ENCODE data around the gene C5. TPM values are rescaled to one million over a fixed set of nuclear protein-coding genes. Genes with fewer than 3 reads are reported as not detected.

Gene C5
- total RNA-seq, 4 donors from 2014 or later = 0.20 to 3.4 (median 1.9) TPM

DNA sequence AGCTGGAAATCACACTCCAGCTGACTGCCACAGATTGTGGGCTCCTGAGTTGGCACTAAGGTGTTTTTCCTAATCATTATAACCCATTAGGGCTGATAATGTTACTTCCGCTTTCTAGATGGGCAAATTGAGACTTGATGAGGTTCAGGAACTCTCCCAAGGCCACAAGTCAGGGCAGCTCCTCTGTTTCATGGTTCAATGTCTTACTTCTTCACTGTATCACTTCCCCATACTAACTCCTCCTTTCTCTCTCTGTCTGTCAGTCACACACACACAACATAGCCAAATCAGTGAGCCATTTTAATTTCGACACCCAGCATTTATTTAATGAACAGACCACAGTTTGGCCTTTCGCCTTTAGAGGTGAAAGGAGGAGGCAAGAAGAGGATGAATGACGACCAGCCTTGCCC, 105.6 kb downstream of the C5 start:
- Histone ChIP-seq H3K9me3 (no peaks in the 10 kb centered on the region), H3K27me3 (no peaks in the 10 kb centered on the region), H3K27ac (no peak overlapping the region), H3K4me3 (no peak overlapping the region), H3K36me3 (no peaks in the 10 kb centered on the region), H3K4me1 (peaks cover 0 to 14% (median 5%) of the 10 kb centered on the region in 4 donors)
- in situ Hi-C loops (cut with MboI; ENCODE audit: low pct_ligation_motif_present in 1 of 4, low pct_unique_long_range_greater_than_20kb in 1 of 4, low sequenced_read_pairs in 3 of 4) (loop anchor here (10.0 to 25.0 kb wide), 2 partner anchors 180 to 182 kb away; no protein-coding TSS in a partner anchor), intact Hi-C loops (cut with DNase I; ENCODE audit: low total_unique reads) (no loop called here)
- 83 to 100% methylated on average over 3 to 4 of the region's 4 CpGs for WGBS, 2 donors (ENCODE audit: low coverage in 1 of 2)
- no peak for DNase-seq
- TF ChIP-seq EP300 (IDR thresholded peaks at IDR 0.05; ENCODE audit: low read depth) = no peak
- no peak for TF ChIP-seq POLR2AphosphoS5 (IDR thresholded peaks at IDR 0.05)
- no peak for TF ChIP-seq POLR2A (IDR thresholded peaks at IDR 0.05)
- TF ChIP-seq CTCF (IDR thresholded peaks at IDR 0.05) = no peak

DNA sequence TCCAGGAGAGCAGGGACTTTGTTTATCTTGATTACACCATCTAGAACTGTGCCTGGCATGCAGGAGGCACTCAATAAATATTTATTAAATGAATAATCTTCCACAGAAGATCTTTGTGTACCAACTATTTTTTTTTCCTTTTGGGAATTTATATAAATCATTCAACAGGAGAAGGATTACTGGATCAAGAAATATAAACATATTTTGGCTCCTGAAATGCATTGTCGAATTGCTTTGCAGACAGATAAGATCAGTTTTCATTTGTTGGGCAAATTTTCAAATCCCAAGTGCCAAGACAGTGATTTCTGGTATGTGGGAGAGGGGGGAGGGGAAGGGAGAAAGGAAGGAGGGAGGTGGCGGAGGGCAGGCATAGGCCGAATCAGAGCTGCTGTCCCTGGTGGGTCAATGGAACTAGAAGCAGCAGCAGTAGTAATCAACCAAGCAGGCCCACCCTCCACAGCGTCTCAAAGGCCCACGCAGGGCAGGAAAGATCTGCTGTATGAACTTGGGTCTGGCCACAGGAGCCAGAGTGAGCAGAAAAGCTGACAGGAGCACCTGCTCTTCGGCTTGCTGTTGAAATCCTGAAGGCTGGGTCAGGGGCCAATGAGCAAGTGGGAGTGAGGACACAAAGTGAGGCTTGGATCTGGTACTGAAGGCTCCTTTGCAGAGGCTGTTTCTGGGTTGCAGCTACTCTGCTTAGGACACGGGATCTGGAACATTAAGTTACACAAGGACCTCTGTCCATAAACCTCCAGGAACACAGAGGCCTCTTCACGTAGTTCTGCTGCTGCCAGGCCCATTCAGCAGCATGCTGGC, 107.7 kb downstream of the C5 start:
- H3K4me1 ChIP-seq = peaks cover 0 to 14% (median 5%) of the 10 kb centered on the region in 4 donors
- H3K9me3 ChIP-seq = no peaks in the 10 kb centered on the region
- intact Hi-C loops (cut with DNase I; ENCODE audit: low total_unique reads) (no loop called here), in situ Hi-C loops (cut with MboI; ENCODE audit: low pct_ligation_motif_present in 1 of 4, low pct_unique_long_range_greater_than_20kb in 1 of 4, low sequenced_read_pairs in 3 of 4) (loop anchor here (10.0 to 25.0 kb wide), 2 partner anchors 178 to 180 kb away; no protein-coding TSS in a partner anchor)
- peak overlapping the region; percentile 28 to 67 (median 60) for H3K27ac ChIP-seq
- 64 to 68% methylated on average over 3 to 8 of the region's 8 CpGs for WGBS, 2 donors (ENCODE audit: low coverage in 1 of 2)
- DNase-seq = no peak
- no peaks in the 10 kb centered on the region for H3K27me3 ChIP-seq
- TF ChIP-seq POLR2AphosphoS5 (IDR thresholded peaks at IDR 0.05) (peak in 1 of 3 donors; percentile 6), EP300 (IDR thresholded peaks at IDR 0.05; ENCODE audit: low read depth) (no peak), CTCF (IDR thresholded peaks at IDR 0.05) (no peak), POLR2A (IDR thresholded peaks at IDR 0.05) (no peak)
- no peak overlapping the region for H3K4me3 ChIP-seq
- no peaks in the 10 kb centered on the region for H3K36me3 ChIP-seq

GRCh38 chr9:120941046-120941770, 108.9 kb downstream of the C5 start:
- 72 to 87% methylated on average over 5 to 6 of the region's 6 CpGs for WGBS, 2 donors (ENCODE audit: low coverage in 1 of 2)
- no peak for TF ChIP-seq EP300 (IDR thresholded peaks at IDR 0.05; ENCODE audit: low read depth)
- no peak for TF ChIP-seq POLR2AphosphoS5 (IDR thresholded peaks at IDR 0.05)
- no peak for TF ChIP-seq CTCF (IDR thresholded peaks at IDR 0.05)
- no peak for TF ChIP-seq POLR2A (IDR thresholded peaks at IDR 0.05)
- intact Hi-C loops (cut with DNase I; ENCODE audit: low total_unique reads) = no loop called here
- Histone ChIP-seq H3K27ac (peak overlapping the region in 2 of 4 donors; percentile 20 to 41), H3K9me3 (no peaks in the 10 kb centered on the region), H3K4me1 (peaks cover 2 to 26% (median 7%) of the 10 kb centered on the region in 4 donors), H3K36me3 (no peaks in the 10 kb centered on the region), H3K4me3 (no peak overlapping the region), H3K27me3 (no peaks in the 10 kb centered on the region)
- in situ Hi-C loops (cut with MboI; ENCODE audit: low pct_ligation_motif_present in 1 of 4, low pct_unique_long_range_greater_than_20kb in 1 of 4, low sequenced_read_pairs in 3 of 4) = loop anchor here (10.0 to 25.0 kb wide), 2 partner anchors 176 to 179 kb away; no protein-coding TSS in a partner anchor
- DNase-seq = no peak

DNA sequence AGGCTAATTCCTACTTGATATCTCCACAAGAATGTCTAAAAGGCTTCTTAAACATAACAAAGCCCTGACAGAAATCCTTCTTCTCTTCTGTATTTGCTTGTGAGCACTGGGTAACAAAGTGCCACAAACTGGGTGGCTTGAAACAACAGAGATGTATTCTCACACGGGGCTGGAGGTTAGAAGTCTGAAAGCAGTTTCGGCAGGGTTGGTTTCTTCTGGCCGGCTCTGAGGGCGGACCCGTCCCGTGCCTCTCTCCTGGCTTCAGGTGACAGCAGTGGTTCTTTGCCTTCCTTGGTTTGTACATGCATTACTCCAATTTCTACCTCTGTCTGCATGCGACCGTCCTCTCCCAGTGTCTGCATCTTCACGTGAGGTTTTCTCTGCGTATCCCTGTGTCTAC, 109.5 kb downstream of the C5 start:
- WGBS, 2 donors (ENCODE audit: low coverage in 1 of 2) = 81 to 91% methylated on average over 5 to 10 of the region's 10 CpGs
- peaks cover 8 to 33% (median 14%) of the 10 kb centered on the region in 4 donors for H3K4me1 ChIP-seq
- intact Hi-C loops (cut with DNase I; ENCODE audit: low total_unique reads) = no loop called here
- no peaks in the 10 kb centered on the region for H3K9me3 ChIP-seq
- no peak overlapping the region for H3K27ac ChIP-seq
- H3K4me3 ChIP-seq = no peak overlapping the region
- DNase-seq = no peak
- in situ Hi-C loops (cut with MboI; ENCODE audit: low pct_ligation_motif_present in 1 of 4, low pct_unique_long_range_greater_than_20kb in 1 of 4, low sequenced_read_pairs in 3 of 4) = loop anchor here (10.0 to 25.0 kb wide), 2 partner anchors 176 to 178 kb away; no protein-coding TSS in a partner anchor
- no peaks in the 10 kb centered on the region for H3K36me3 ChIP-seq
- no peak for TF ChIP-seq POLR2A (IDR thresholded peaks at IDR 0.05)
- TF ChIP-seq POLR2AphosphoS5 (IDR thresholded peaks at IDR 0.05) = no peak
- no peak for TF ChIP-seq EP300 (IDR thresholded peaks at IDR 0.05; ENCODE audit: low read depth)
- no peak for TF ChIP-seq CTCF (IDR thresholded peaks at IDR 0.05)
- H3K27me3 ChIP-seq = no peaks in the 10 kb centered on the region

Data from transverse colon (tissue), 4 donors.